Measurements from ENCODE around the gene ZFHX3. TPM values are rescaled to one million over a fixed set of nuclear protein-coding genes. Genes with fewer than 3 reads are reported as not detected.

Gene ZFHX3
- total and polyA plus RNA-seq, 2 of the 8 experiments (the other 6 are each of a cell fraction or from before 2014, with no cell fraction given), result 0.08 to 0.99 TPM

GRCh38 chr16:73020409-73020884 lies 27.5 kb downstream of the ZFHX3 start:
- Histone ChIP-seq H3K4me3 (ENCODE audit: extremely low read depth in 1 of 4, insufficient read depth in 2 of 4, low read depth in 3 of 4, low read length in 4 of 4) (no peak overlapping the region), H3K4ac (replicated peaks; ENCODE audit: insufficient read length, low read depth, low read length) (no peak overlapping the region), H3K79me2 (ENCODE audit: control insufficient read depth in 1 of 2, insufficient read depth in 2 of 2, low read length in 2 of 2) (no peaks in the 10 kb centered on the region), H3K27ac (ENCODE audit: low read depth, low read length) (no peak overlapping the region), H4K8ac (ENCODE audit: extremely low read depth, insufficient read depth, low read length) (no peak overlapping the region), H2AFZ (ENCODE audit: low read length) (no peak overlapping the region), H3K79me1 (ENCODE audit: low read depth, low read length) (no peaks in the 10 kb centered on the region), H4K20me1 (replicated peaks in 1 of 2; ENCODE audit: control insufficient read depth in 1 of 2, insufficient read depth in 2 of 2, low read length in 2 of 2) (peaks cover 3 to 10% of the 10 kb centered on the region in 2 experiments), H2AK5ac (ENCODE audit: low read depth, low read length) (no peak overlapping the region), H2BK120ac (replicated peaks; ENCODE audit: low read depth, low read length) (no peak overlapping the region), H3K9ac (replicated peaks in 1 of 4; ENCODE audit: extremely low read depth in 1 of 4, low read depth in 3 of 4, low read length in 3 of 4) (no peak overlapping the region), H4K91ac (replicated peaks; ENCODE audit: insufficient read length, low read length) (no peak overlapping the region), H2BK5ac (ENCODE audit: low read depth, low read length) (no peak overlapping the region), H3K23ac (ENCODE audit: insufficient read length) (no peak overlapping the region), H3K27me3 (replicated peaks in 1 of 4; ENCODE audit: control insufficient read depth in 3 of 4, extremely low read depth in 1 of 4, insufficient read depth in 3 of 4, low read length in 3 of 4) (peaks cover 0 to 34% (median 18%) of the 10 kb centered on the region in 4 experiments; a peak in 6 of 7 replicates), H3K14ac (ENCODE audit: insufficient read length) (no peak overlapping the region), H2BK15ac (ENCODE audit: low read length) (no peak overlapping the region), H4K5ac (ENCODE audit: insufficient read length, low read depth, low read length) (no peak overlapping the region), H3K36me3 (ENCODE audit: control insufficient read depth in 2 of 4, insufficient read depth in 4 of 4, low read length in 3 of 4) (no peaks in the 10 kb centered on the region), H3K18ac (ENCODE audit: extremely low read depth, low read length) (no peak overlapping the region), H3K56ac (replicated peaks; ENCODE audit: insufficient read length, low read depth, low read length) (no peak overlapping the region), H3K9me3 (ENCODE audit: insufficient read depth in 2 of 2, low read depth in 1 of 2, low read length in 1 of 2) (no peaks in the 10 kb centered on the region), H3K23me2 (ENCODE audit: low read depth, low read length) (no peaks in the 10 kb centered on the region), H3K4me2 (ENCODE audit: insufficient read depth in 1 of 2, low read depth in 2 of 2, low read length in 2 of 2) (no peak overlapping the region), H3K4me1 (replicated peaks in 1 of 4; ENCODE audit: control insufficient read depth in 3 of 4, insufficient read depth in 4 of 4, low read length in 3 of 4) (no peaks in the 10 kb centered on the region; a peak in 1 of 7 replicates), H2BK12ac (ENCODE audit: low read depth, low read length) (no peak overlapping the region), H2BK20ac (ENCODE audit: low read length) (no peak overlapping the region)
- no peak for FAIRE-seq
- CTCF ChIA-PET (ENCODE audit: partially characterized antibody), result interaction anchor here (0.5 to 6.1 kb wide), 6 partner anchors 9 to 164 kb away, joined by 3 to 38 read pairs (median 5); no protein-coding TSS in a partner anchor
- POLR2A ChIA-PET (ENCODE audit: partially characterized antibody), result no interaction called here
- DNase-seq (ENCODE audit: low read depth in 1 of 2, low spot score in 2 of 2), result no peak
- WGBS, 2 experiments (ENCODE audit: extremely low coverage in 1 of 2, insufficient coverage in 1 of 2, insufficient read length in 1 of 2, insufficient replicate concordance in 2 of 2, low coverage in 1 of 2, low lambda C conversion rate in 2 of 2, missing lambda C conversion rate in 1 of 2), result 87% methylated on average over 12 of the region's 12 CpGs; no CpG with 5 or more reads in 1 of the 2 experiments
- no peak for TF ChIP-seq PHF8 (conservative IDR thresholded peaks at IDR 0.05; ENCODE audit: low read depth, low read length)
